GM19395 (cell line): ENCODE data around the gene BCL6.

Experiments
- ATAC-seq: cut with Tn5 transposase; IDR thresholded peaks from one replicate; pipeline ENCODE4 v1.9.1; 2021; ENCODE audit warnings: mild to moderate bottlenecking, moderate library complexity; ENCODE audit not compliant: unreplicated experiment

BCL6 gene

GRCh38 chr3:187719628-187720336 lies 25.5 kb downstream of the BCL6 start:
- no peak for ATAC-seq

GRCh38 chr3:187718802-187719201 lies 26.5 kb downstream of the BCL6 start:
- no peak for ATAC-seq

GRCh38 chr3:187717572-187717971 lies 27.7 kb downstream of the BCL6 start:
- no peak for ATAC-seq

DNA sequence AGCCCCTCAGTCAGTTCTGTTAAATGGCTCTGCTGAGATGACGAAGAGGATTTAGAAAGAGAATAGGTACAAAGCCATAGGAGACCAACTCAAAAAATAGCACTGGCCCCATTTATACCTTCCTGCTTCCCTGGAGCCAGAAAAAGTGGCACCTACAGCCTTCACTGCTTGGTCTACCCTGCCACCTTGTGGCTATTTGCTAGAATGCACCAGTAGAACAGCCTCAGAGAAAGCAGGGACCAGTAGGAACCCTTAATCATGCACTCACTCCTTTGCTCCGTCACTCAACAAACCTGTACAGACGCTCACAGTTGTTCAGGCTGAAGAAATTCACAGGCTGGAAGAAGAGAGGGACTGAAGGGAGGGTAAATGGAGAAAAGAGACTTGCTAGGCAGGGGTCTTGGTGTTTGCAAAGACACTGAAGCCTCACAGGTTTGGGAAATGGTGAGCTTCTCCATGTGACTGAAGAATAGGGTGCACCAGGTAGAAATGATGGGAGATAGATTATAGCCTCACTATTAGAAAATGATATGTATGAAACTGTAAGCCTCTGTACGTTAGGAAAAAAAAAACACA lies 30.8 kb downstream of the BCL6 start:
- peak; percentile 93 for ATAC-seq

- ATAC-seq, result peak; percentile 60
These were observed 31.8 kb downstream of the BCL6 start for GRCh38 chr3:187713504-187713903.

DNA sequence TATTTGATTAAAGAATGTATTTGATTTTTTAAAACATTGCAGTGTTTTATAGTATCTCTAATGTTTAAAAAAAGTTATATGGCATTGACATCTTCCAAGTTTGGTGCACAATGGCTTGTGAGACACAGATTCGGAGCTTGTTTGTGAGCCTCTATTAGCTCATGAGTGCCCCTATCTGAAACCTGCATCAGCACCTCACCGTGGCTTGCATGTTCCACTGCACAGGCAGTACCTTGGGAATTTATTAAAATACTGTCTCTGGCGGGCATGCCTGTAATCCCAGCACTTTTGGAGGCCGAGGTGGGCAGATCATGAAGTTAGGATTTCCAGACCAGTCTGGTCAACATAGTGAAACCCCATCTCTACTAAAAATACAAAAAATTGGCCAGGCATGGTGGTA lies 36.1 kb downstream of the BCL6 start:
- ATAC-seq, result no peak

DNA sequence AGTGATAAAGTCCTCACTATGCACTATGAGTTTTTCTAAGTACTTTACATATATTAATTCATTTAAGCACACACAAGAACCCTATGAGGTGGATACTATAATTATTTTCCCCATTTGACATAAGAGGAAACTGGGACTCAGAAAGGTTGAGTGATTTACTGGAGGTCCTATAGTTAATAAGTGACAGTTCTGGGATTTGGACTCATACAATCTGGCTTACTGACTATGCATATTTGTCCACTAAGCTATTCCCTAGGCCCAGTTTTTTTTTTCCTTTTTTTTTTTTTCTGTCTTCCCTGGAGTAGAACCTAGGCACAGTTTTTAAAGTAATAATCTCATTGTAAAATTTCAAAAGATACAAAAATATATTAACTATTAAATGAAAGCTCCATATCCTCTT lies 36.6 kb downstream of the BCL6 start:
- ATAC-seq, result no peak

- no peak for ATAC-seq
These were observed 38.3 kb downstream of the BCL6 start for GRCh38 chr3:187706971-187707370.

DNA sequence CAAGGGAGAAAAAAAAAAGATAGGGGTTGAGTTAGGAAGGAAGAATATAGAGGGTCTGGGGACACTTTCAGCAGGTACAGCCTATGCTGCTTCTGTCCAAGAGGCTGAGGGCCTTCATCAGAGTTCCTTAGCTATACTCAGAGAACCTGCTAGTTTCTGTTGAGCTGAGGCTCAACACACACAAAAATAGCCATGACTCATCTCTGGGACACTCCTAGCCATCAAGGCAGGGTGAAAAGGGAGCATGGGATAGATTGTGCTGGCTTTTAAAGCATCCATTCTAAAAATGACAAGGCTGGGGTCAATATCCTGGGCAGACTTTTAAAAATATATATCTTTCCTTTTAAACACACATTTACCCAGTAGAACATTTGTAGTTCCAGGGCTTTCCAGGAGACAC lies 40.1 kb downstream of the BCL6 start:
- no peak for ATAC-seq

DNA sequence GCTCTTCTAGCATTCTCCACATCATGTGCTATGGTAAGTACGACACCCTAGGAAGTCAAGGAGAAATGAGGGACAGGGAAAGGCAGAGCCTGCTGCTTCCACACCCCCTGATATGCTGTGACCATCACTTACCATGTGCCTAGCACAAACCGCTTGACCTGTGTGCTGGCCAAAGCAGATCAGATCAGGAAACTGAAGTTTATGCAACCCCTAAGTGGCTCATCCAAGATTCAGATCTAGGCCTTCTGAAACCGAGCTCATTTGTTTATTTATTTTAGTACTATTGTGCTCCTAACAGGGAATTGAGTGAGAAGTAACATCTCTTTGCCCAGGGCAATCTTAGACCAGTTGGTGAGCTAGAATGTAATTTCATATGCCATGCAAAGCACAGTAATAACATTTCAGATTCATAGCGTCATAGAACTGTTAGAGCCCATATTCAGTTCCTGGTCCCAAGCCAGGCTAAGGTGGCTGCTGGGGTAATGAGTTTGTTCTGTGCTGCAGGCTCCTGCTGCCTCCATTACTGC lies 42.7 kb downstream of the BCL6 start, which contains the start of gene RTP2:
TSS of gene RTP2 (minus strand) at position 51 of the 527 bp plus-strand sequence. CDS start 429 bp downstream, outside the sequence.
- no peak for ATAC-seq

DNA sequence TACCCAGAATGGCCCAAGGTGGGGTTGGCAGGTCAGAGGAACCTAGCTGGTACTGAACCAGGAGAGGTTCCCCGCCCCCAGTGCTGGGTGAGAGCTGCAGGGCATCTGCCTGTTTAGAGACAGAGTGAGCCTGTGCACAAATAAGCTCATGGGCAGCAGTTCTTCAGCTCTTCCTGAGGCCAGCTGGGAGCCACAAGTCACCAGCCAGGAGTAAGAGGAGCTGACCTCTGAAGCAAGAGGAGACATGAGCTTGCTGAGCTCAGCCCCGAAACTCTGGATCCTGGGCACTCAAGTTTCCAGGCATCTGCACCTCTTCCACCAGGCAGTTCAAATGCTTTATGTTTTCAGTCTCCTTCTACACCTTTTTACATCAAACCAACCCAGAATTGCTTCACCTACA lies 45.0 kb downstream of the BCL6 start:
- no peak for ATAC-seq

DNA sequence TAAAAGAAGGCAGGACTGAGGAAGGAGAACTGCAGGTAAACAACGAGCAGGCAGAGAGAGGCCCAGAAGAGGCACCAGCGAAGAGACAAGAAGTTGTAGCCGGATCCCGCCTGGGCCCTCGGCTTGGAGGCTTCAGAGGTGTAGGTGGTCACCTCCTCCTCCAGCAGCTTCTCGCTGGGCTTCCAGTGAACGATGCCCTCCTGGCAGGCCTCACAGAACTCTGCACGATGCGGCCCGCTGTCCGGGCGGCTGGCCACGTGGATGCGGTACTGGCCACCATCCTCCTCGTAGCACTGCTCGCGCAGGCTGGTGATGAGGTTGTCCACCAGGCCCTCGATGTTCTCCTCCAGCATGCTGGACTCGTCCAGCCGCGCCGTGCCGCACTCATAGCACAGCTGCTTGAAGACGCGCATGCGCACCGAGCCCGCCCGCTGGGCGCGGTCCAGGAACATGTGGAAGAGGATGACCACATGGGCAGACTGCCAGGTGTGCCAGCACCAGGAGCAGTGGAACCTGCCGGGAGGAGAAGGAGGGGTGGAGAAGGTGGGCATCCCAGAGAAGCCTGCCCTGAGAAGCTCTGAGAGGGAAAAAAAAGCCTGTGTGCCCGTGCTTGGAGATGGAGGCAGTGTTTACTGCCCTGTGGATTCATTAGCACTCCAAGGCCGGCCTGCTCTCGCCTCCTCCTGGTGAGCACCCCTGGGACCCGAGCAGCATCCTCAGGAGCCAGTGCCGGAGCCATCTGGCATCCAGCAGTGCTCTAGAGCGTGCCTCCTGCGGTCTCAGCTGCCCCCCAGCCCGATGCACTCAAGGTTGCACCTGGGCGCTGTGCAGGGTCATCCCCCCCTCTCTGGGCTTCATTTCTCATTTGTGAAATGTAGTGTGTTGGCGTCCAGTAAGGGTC lies 46.5 kb downstream of the BCL6 start:
- no peak for ATAC-seq

GRCh38 chr3:187696021-187696420 lies 49.2 kb downstream of the BCL6 start:
- no peak for ATAC-seq

GRCh38 chr3:187695449-187695848 lies 49.8 kb downstream of the BCL6 start:
- ATAC-seq, result no peak

DNA sequence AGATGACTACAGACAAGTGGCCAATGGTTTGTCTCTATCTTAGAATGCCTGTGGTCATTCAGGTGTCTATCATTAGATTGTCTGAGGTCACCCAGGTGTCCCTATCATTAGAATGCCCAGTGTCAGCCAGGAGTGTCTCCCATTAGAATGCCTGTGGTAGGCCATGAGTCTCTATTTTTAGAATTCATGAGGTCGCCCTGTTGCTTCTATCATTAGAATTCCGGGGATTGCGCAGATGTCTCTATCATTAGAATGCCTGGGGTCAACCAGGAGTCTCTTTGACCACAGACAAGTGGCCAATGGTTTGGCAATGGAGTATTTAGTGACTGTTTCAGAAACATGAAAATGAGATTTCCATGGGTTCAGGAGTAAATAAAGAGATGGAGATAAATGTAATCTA lies 50.5 kb downstream of the BCL6 start:
- no peak for ATAC-seq

GRCh38 chr3:187693431-187693830 lies 51.8 kb downstream of the BCL6 start:
- no peak for ATAC-seq

DNA sequence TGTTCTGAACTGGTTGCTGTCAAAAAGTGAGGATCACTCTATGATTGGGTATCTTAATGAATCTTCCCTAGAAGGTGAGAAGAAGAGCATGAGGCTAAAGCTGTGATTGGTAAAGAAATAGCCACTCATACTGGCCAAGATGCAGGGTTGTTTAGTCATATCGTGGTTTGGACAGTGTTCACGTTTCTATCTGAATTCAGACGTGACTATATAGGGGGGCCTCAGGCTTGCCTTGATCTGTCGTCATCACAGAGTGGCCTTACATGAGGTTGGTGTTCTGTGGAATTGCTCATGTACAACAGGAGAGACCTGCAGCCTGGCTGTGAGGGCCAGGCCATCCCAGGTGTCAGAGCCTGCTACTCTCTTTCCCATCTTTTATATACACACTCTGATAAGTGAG lies 55.3 kb downstream of the BCL6 start:
- ATAC-seq, result no peak

DNA sequence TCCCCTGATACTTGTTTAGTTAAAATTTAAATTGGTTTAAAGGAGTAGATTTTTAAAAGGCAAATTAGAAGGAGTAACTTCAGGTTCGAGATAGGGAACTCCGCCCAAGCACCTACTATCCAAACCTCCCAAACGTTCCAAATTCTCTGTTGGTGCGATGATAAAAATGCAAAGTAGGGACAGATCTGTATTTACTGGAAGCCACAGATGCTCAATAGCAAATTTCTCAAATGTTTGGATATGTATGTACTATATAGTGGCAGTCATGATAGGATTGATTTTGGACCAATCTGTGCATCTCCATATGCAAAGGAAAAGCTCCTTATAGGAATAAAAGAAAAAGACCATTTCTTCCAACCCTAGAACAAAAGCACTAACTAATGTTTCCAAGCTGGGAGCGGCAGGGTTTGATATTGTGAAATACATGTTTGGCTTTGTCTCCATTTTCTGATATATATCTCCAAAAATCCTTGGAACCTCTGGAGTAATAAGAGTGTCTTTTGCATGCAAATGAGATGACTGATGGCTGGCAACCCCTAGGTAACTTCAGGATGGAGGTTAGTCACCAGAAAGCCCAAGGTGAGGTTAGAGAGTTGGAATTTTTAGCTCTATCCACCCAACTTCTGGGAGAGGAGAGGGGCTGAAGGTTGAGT lies 58.5 kb downstream of the BCL6 start:
- ATAC-seq, result no peak

DNA sequence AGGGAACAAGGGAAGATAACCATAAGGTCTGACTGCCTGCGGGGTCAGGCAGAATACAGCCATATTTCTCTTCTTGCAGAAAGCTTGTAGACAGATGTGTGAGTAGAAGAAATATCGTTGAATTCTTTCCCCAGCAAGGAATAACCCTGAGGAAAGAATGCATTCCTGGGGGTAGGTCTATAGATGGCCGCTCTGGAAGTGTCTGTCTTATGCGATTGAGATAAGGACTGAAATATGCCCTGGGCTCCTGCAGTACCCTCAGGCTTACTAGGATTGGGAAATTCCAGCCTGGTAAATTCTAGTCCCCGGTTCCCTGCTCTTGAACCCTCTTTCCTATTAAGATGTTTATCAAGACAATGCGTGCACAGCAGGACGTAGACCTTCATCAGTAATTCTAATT lies 59.3 kb downstream of the BCL6 start:
- no peak for ATAC-seq

- ATAC-seq, result no peak
These were observed 60.4 kb downstream of the BCL6 start for GRCh38 chr3:187684880-187685279.

GRCh38 chr3:187684444-187684843 lies 60.8 kb downstream of the BCL6 start:
- ATAC-seq, result no peak
